PC-9 (cell line): ENCODE results near the gene ACSL1. TPM values are rescaled to one million over a fixed set of nuclear protein-coding genes. Genes with fewer than 3 reads are reported as not detected.

Source experiments
- BruUV-seq: library from RNA; stranded (reverse); fragments of 400-500 nt; replicated peaks from 2 replicates; lab custom pipeline; 2021; lab: Mats Ljungman, UMichigan
- CTCF ChIA-PET: fragments of 300-600 bp; sonication (Branson Sonifier 250); formaldehyde crosslinking; loops from one replicate; lab custom pipeline; 2022; ENCODE audit warnings: antibody characterized with exemption; lab: Charles Lee
- POLR2A ChIA-PET: fragments of 300-600 bp; sonication (Branson Sonifier 250); formaldehyde crosslinking; loops from one replicate; lab custom pipeline; 2022; ENCODE audit warnings: antibody characterized with exemption; ENCODE audit not compliant: unreplicated experiment; lab: Charles Lee
- DNase-seq, 2 experiments: peaks; one replicate each; pipeline versions ENCODE4 v3.0.0 to v3.0.0-alpha.2; 2015 to 2022; ENCODE audit warnings: mixed read lengths in 1 of 2
- H2AFZ ChIP-seq: fragments of 200-600 bp; sonication (generic); 2 replicates; pipeline ENCODE4 v1.8.1; 2017; ENCODE audit warnings: antibody characterized with exemption
- H3F3A ChIP-seq: fragments of 200-600 bp; sonication (generic); 2 replicates; pipeline ENCODE4 v1.8.1; 2017; ENCODE audit warnings: antibody characterized with exemption, mild to moderate bottlenecking, low read depth; ENCODE audit not compliant: insufficient read depth
- H3K27ac ChIP-seq: fragments of 200-600 bp; sonication (generic); 2 replicates; pipeline ENCODE4 v1.6.1; 2016; ENCODE audit warnings: mixed run types
- H3K27me3 ChIP-seq: fragments of 200-600 bp; sonication (generic); 2 replicates; pipeline ENCODE4 v1.6.1; 2016; ENCODE audit warnings: low read depth, mixed run types; ENCODE audit not compliant: insufficient read depth
- H3K36me3 ChIP-seq: fragments of 200-600 bp; sonication (generic); 2 replicates; pipeline ENCODE4 v1.6.1; 2016; ENCODE audit warnings: low read depth, mixed run types
- H3K4me1 ChIP-seq: fragments of 200-600 bp; sonication (generic); replicated peaks from 2 replicates; pipeline ENCODE4 v1.6.1; 2016; ENCODE audit warnings: mixed run types; ENCODE audit not compliant: insufficient read depth
- H3K4me2 ChIP-seq: fragments of 200-600 bp; sonication (generic); 2 replicates; pipeline ENCODE4 v1.6.1; 2017; ENCODE audit warnings: mixed run types
- H3K4me3 ChIP-seq: fragments of 200-600 bp; sonication (generic); 2 replicates; pipeline ENCODE4 v1.6.1; 2016; ENCODE audit warnings: mixed run types
- H3K79me2 ChIP-seq: fragments of 200-600 bp; sonication (generic); 2 replicates; pipeline ENCODE4 v1.6.1; 2017; ENCODE audit warnings: low read depth, mixed run types
- H3K9me2 ChIP-seq: fragments of 200-600 bp; sonication (generic); 2 replicates; pipeline ENCODE4 v1.8.1; 2017; ENCODE audit warnings: mild to moderate bottlenecking; ENCODE audit not compliant: insufficient read depth
- H3K9me3 ChIP-seq: fragments of 200-600 bp; sonication (generic); 2 replicates; pipeline ENCODE4 v1.8.1; 2016; ENCODE audit warnings: low read depth; ENCODE audit not compliant: insufficient read depth
- H4K20me1 ChIP-seq: fragments of 200-600 bp; sonication (generic); 2 replicates; pipeline ENCODE4 v1.8.1; 2017; ENCODE audit not compliant: insufficient read depth
- EZH2 ChIP-seq: fragments of 200-600 bp; sonication (generic); IDR thresholded peaks from 2 replicates; pipeline ENCODE4 v1.8.0; 2017; ENCODE audit warnings: antibody characterized with exemption, low read depth
- intact Hi-C: fragments of 100-400 bp; cut with micrococcal nuclease; formaldehyde crosslinking; loops from one replicate; pipeline ENCODE4 v1.10.0; 2022; ENCODE audit not compliant: unreplicated experiment
- total RNA-seq: library from RNA; stranded (reverse); gene quantifications from 2 replicates; pipeline ENCODE4 v1.2.3, GENCODE V29; 2021
- TF ChIP-seq, protein P1 (sequence below): fragments of 200-600 bp; sonication (generic); conservative IDR thresholded peaks from 2 replicates; pipeline ENCODE4 v1.6.1; 2017; ENCODE audit warnings: mixed run types, antibody characterized with exemption, mild to moderate bottlenecking, moderate library complexity

Gene ACSL1
- total RNA-seq, 1 experiment from 2014 or later, result 96.6 TPM

DNA sequence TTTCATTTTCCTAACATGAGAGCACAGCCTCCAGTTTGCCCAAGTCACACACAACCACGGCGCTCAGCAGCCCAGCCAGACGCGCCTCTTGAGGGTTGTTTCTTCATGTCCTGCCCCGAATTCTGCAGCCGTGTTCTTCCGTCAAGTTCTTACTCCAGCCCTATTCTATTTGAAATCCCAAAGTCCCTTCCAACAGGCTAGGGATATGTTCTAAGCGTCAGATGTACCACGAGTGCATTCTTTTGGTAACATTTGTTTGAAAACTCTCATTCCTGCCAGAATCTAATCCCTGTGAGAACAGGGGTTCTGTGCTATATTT lies 23.1 kb downstream of the ACSL1 start:
- ChIA-PET POLR2A (no interaction called here), CTCF (no interaction called here)
- Histone ChIP-seq H2AFZ (no peak overlapping the region), H3K4me3 (no peak overlapping the region), H3K4me2 (no peak overlapping the region), H3K9me2 (no peaks in the 10 kb centered on the region), H3K27ac (no peak overlapping the region), H3K9me3 (no peaks in the 10 kb centered on the region), H4K20me1 (no peaks in the 10 kb centered on the region), H3F3A (peaks cover 5% of the 10 kb centered on the region; the same call in 1 of the 2 replicates), H3K36me3 (no peaks in the 10 kb centered on the region), H3K27me3 (no peaks in the 10 kb centered on the region), H3K79me2 (peaks cover 25% of the 10 kb centered on the region), H3K4me1 (peaks cover 37% of the 10 kb centered on the region)
- DNase-seq, result no peak
- no peak for TF ChIP-seq EZH2
- TF ChIP-seq, protein P1, sequence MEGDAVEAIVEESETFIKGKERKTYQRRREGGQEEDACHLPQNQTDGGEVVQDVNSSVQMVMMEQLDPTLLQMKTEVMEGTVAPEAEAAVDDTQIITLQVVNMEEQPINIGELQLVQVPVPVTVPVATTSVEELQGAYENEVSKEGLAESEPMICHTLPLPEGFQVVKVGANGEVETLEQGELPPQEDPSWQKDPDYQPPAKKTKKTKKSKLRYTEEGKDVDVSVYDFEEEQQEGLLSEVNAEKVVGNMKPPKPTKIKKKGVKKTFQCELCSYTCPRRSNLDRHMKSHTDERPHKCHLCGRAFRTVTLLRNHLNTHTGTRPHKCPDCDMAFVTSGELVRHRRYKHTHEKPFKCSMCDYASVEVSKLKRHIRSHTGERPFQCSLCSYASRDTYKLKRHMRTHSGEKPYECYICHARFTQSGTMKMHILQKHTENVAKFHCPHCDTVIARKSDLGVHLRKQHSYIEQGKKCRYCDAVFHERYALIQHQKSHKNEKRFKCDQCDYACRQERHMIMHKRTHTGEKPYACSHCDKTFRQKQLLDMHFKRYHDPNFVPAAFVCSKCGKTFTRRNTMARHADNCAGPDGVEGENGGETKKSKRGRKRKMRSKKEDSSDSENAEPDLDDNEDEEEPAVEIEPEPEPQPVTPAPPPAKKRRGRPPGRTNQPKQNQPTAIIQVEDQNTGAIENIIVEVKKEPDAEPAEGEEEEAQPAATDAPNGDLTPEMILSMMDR, result no peak
- BruUV-seq, result no TSS peak
- intact Hi-C loops, result no loop called here

DNA sequence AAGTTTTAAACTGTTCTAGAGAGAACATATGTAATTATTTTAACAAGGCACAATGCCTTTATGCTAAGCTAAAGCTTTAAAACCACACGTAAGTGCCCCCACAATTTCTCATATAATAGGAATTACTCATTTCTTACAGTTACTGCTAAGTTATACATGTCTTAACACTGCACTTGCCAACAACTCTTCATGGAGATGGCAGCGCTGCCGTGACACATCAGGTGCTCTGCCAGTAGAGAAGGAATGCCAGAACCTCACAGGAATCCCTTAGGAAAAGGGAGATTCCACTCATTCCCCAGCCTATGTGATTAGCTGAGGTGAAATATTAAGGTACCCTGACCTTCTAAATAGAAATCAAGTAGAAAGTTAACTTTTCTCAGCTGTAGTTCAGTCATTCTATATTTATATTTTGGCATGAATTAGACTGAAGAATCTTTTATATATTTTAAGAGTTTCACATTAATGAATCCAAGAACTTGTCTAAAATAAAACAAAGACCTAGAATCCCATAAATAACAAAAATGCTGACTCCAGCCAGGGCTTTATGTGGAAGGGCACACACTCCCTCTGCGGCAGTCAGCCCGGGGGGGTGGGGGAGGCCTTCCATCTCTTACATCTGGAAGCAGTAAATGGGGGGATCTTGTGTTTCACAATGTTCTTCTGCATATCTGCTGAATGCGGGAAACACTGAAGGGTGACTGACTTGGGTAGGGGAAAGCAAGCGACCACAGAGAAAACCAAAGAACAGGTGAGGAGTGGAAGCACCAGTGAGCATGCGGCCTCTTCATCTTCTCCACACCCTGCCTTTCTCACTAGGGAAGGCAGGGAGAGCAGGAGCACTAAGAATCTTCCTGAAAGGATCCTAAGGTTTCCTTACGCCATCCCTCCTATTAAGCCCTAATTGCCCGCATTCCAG lies 23.7 kb downstream of the ACSL1 start:
- intact Hi-C loops, result no loop called here
- Histone ChIP-seq H3F3A (peaks cover 5% of the 10 kb centered on the region; the same call in 1 of the 2 replicates), H4K20me1 (no peaks in the 10 kb centered on the region), H3K36me3 (no peaks in the 10 kb centered on the region), H3K9me2 (no peaks in the 10 kb centered on the region), H3K27me3 (no peaks in the 10 kb centered on the region), H3K4me3 (no peak overlapping the region), H3K79me2 (peaks cover 19% of the 10 kb centered on the region), H3K27ac (no peak overlapping the region), H2AFZ (no peak overlapping the region), H3K4me1 (peaks cover 31% of the 10 kb centered on the region), H3K4me2 (no peak overlapping the region), H3K9me3 (no peaks in the 10 kb centered on the region)
- TF ChIP-seq, protein P1, result no peak
- no peak for TF ChIP-seq EZH2
- no peak for DNase-seq
- BruUV-seq, result no TSS peak
- ChIA-PET POLR2A (no interaction called here), CTCF (no interaction called here)

DNA sequence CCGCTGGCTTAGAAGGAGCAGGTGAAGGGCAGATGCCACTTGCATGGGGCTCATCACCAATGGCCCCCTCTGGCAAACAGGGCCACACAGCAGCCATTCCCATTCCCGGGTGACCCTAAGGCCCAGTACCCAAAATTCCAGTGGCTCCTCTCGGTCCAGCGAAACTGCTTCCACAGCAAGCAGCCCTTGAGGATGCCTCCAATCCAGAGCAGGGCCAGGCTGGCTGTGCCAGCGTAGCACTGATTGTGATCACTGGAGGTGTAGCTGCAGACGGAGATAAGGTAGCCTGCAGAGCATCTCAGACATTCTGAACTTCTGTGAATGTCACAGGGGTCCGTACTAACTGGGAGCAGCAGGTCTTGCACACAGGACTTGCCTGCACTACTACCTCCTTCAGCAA lies 27.3 kb downstream of the ACSL1 start:
- intact Hi-C loops, result no loop called here
- POLR2A ChIA-PET, result no interaction called here
- peaks cover 5% of the 10 kb centered on the region for H3K4me1 ChIP-seq

More for the DNA sequence above, 27.3 kb downstream of the ACSL1 start:
- no peak for TF ChIP-seq EZH2
- TF ChIP-seq, protein P1, result no peak
- Histone ChIP-seq H3K27ac (no peak overlapping the region), H2AFZ (no peak overlapping the region), H3K27me3 (no peaks in the 10 kb centered on the region), H3K36me3 (no peaks in the 10 kb centered on the region), H3K9me2 (no peaks in the 10 kb centered on the region), H3F3A (peaks cover 3% of the 10 kb centered on the region; the same call in 1 of the 2 replicates), H3K79me2 (peaks cover 4% of the 10 kb centered on the region; the same call in 1 of the 2 replicates), H3K4me3 (no peak overlapping the region), H3K9me3 (no peaks in the 10 kb centered on the region), H3K4me2 (no peak overlapping the region), H4K20me1 (no peaks in the 10 kb centered on the region)
- BruUV-seq, result no TSS peak
- CTCF ChIA-PET, result no interaction called here
- DNase-seq, result no peak
